Ecto neural progenitor cell (in vitro differentiated cells): ENCODE data around the gene GRAMD1A.
"Not testable (repeated sequence)": the region's sequence is repeated elsewhere in the genome, so short reads cannot be mapped to it uniquely, and the experiment has no call there.

Source experiments
- DNase-seq: peaks from one replicate; pipeline ENCODE4 v3.0.0-alpha.2; 2018; ENCODE audit warnings: low spot score

The GRAMD1A gene

DNA sequence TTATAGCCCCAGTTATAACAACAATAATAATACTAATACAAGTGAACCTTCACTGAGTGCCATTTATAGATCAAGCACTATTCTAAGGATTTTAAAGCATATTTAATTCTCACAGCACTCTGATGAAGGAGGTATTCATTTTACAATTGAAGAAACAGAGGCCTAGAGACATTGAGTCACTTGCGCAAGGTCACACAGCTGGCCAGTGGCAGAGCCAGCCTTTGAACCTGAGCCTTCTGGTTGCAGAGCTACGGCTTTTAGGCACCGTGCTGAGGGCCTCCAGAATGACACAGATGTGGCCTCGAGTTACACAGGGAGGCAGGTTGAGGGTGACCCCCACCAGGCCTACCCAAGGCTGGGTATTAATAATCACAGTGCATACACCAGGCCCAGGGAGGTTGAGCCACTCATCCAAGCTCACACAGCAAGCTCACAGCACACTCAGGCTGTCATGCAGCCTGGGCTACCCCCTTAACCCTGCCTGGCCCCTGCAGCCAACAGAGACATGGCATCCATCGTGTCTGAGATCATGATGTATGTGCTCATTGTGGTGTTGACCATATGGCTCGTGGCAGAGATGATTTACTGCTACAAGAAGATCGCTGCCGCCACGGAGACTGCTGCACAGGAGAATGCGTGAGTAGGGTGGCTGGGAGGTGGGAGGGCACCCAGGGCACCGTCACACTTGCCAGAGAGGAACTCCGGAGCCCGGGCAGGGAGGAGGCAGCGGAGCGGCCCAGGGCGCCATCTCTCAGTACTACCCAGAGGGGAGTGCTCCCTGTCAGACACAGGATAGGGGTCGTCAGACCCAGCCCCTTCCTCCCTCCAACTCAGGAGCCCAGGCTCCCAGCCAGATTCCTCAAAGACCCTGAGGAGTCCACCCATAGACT, 38.7 kb downstream of the GRAMD1A start:
- DNase-seq, result no peak

DNA sequence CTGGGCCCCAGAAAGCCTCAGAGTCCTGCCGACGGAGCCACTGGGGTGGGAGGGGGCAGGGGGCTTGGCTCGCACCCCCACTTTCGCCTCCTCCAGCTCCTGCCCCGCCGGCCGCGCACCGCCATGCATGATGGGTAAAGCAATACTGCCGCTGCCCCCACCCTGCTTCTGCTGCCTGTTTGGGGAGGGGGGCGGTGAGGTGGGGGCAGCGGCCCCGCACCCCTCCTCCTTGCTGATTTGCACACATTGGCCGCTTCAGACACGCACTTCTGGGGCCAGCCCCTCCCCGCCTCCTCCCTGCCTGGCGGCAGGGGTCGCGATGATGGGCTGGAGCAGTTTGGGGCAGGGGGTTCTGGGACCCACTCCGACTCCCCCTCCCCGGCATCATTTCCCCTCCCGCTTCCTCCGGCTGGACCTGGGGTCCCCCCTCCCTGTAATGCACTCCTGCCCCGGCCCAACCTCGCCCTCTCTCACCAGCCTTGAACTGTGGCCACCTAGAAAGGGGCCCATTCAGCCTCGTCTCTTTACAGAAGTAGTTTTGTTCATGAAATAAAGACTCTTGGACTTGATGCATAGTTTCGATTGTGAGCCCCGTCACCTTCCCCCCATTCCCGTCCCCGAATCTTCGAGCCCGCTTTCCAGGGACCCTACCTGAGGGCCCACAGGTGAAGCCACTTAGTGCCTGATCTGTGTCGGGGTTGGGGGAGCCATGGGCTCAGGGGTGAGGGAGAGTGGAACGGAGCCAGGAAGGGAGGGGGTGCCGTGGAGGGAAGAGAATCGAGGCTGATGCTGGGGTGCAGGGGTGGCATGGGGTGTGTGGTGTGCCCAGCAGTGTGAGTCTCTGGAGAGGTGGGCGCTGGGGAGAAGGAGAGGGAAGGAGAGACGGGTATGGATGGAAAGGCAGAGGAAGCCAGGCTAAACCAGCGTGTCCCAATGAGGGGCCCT, 40.0 kb downstream of the GRAMD1A start:
- DNase-seq, result no peak

DNA sequence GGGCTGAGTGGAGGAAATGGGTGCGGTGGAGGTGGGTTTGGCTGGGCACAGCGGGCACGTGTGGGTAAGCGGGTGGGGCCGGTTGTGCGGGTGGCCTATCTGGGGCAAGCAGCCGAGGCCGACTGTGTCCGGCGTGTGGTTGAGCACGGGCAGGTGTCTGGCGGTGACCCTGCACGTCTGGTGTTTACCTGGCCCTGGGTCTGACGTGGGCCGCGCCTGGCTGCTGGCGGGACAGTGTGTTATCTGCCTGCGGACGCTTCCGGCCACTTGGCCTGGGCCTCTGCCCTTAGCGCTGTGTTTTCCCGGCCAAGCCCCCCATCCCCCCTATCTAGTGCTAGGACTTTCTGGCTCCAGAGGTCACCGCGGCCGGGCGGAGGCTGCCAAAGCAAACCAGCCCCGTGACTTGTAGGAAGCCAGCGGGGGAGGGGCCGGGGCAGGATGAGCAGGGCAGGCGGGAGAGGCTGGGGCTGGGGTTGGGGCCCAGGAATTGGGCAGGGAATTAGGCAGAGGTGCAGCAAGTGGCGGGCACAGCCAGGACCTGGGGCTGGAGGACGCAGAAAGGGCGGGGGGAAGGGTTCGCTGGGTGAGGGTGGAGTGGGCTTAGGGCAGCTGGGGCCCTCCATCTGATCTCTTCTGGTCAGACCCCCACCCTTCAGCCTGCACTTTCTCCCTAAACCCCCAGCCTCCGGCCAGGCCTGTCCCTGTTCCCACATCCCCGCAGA, 40.9 kb downstream of the GRAMD1A start:
- DNase-seq, result peak; percentile 77

DNA sequence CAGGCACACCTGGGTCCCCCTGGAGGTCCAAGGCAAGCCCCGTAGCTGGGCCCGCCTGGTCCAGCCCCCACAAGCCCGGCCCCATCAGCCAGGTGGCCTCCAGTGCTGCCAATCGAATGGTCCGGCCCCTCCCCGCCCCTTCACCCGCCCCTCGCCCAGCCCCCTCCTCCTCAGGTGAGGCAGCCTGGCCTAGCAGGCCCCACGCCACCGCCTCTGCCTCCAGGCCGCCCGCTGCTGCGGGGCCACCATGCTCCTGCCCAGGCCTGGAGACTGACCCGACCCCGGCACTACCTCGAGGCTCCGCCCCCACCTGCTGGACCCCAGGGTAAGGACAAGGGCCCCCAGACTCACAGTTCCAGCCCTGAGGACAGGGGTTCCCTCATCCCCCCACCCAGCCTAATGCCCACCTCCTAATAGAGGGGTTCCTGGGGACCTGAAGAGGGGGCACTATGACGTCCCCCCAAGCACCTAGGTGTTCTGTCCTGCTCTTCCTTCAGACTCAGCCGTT, 41.5 kb downstream of the GRAMD1A start, which contains the start of gene HPN:
Gene HPN, plus strand, starts transcription at position 174 of the 508 bp plus-strand sequence. CDS start 786 bp downstream, outside the sequence.
- DNase-seq, result no peak

DNA sequence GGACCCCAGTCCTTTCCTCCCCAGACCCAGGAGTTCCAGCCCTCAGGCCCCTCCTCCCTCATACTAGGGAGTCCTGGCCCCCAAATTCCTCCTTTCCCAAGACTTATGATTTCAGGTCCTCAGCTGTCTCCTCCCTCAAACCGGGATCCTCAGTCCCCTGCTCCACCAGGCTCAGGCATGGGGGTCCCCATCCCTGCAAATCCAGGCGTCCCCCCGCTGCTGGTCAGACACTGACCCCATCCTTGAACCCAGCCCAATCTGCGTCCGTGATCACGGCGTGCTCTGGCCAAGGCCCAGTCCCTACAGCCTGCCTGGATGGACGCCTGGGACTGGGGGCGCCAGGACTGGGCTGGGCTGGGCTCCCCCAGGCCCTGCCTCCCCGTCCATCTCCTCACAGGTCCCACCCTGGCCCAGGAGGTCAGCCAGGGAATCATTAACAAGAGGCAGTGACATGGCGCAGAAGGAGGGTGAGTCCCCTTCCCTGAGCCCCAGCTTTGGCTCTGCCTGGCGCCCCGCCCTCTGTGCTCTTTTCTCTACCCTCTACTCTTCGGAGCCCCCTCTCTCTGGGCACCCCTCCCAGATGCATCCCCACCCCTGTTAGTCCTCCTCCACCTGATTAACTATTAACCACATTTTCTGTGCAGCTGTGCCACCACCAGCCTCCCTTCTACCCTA, 42.1 kb downstream of the GRAMD1A start:
- no peak for DNase-seq

DNA sequence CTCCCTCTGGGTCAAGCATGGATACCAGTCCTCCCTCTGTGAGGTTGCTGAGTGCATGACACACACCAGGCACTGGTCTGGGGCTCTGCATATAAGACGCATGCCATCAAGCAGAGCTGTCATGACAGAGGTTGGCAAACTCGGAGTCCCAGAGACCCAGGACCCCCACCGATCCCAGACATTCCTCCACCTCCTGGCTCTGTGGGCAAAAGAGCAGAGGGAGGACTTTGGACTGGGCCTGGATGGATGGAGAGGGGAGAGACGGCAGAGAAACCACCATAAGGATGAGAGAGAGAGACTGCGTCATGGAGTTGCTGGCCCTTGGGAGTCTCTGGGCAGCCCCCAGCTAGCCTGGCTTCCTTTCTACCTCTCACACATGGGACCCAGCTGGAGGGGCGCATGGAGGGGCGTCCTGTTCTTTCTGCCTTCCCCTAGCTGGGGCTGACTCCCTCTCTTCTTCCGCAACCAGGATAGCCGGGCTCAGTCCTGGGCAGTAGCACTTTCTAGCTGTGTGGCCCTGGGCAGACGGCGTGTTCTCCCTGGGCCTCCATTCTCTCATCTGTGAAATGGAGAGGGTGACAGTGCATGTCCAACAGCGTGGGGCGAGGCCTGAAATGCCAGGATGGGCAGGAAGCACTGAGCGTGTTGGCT, 43.0 kb downstream of the GRAMD1A start:
- no peak for DNase-seq

DNA sequence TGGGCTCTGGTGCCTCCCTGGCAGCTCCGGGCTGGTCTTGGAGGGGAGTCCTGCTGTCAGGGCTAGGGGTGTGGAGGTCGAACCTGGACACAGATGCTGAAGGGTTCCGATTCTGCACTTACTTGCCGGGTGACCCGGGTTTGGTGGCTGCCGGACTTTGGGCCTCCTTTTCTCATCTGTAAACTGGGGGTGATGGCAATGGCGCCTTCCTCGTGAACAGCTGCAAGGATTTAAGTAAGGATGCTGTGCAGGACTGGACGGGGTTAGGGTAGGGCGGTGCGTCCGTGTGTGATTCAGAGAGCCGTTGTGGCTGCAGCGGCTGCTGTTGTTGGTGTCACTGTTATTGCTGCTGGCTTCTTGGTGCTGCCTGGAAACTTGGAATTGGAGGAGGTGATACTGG, 43.8 kb downstream of the GRAMD1A start:
- DNase-seq, result no peak

DNA sequence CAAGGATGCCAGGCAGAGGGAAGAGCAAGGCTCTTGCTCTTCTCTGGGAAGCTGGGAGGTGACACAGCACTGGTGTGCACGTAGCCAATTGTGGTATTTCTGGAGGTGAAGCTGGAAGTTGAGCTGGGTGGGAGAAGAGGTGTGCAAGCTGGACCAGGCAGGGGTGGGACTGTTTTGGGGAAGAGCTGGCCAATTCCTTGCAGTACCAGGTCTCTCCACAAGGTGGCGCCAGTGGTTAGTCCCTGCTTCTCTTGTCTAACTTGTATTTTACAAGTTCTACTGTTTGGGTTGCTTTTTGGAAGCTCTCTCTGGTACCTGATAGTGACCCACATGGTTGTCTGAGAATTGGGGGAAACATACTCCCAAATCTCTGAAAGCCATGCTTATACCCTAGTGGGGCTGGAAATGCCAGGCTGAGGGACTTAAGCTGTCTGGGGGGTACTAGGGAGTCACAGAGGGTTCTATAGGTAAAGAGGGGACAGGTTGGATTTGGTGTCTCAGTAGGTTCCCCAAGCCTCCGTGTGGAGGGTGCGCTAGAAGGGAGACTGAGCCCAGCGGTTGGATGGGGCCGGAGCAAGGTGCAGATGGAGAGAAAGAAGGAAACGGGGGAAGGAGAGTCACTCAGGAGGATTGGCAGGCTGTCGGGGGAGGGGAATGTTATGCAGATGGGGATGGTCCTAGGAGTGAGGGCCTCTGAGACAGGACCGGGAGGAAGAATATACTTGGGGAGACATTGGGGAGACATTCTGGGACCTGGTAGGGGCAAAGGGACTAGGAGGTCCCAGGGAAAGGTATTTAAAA, 44.4 kb downstream of the GRAMD1A start:
- peak; percentile 86 for DNase-seq

DNA sequence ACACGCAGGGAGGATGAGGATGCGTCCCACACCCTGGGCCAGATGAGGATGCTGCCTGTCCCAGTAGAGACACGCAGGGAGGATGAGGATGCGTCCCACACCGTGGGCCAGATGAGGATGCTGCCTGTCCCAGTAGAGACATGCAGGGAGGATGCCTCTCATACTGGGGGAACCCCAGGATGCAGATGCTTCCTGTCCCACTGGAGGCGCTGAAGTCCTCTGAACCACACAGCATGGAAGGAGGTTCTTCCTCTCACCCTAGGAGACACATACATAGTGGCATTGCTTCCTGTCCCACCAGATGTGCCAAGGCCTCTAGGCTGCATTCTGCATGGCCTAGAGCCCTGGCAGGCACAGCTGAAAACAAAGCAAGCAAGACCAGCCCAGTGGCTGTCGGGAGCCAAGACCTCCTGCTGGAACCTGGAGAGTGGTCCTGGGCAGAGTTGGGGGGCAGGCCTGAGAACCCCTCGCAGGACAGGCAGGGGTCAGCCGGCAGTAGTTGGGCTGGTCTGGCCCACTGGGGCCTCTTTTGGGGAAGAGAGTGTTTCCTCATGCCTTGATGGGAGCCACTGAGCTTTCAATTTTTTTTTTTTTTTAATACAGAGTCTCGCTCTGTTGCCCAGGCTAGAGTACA, 45.7 kb downstream of the GRAMD1A start:
- DNase-seq, result no peak

DNA sequence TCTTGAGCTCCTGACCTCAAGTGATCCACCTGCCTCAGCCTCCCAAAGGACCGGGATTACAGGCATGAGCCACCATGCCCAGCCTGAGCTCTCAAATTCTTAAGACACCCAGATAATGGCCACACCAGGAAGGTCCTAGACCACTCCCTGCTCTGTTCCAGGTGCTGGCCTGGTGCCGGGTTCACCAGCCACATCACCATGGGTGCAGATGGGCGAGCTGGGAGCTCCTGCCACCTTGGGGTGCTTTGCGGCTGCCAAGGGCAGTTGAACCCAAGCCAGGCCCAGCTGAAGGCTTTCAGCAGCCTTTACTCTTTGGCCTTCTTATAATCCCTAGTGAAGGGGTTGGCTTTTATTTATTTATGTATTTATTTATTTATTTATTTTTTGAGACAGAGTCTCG, 46.3 kb downstream of the GRAMD1A start:
- no peak for DNase-seq

DNA sequence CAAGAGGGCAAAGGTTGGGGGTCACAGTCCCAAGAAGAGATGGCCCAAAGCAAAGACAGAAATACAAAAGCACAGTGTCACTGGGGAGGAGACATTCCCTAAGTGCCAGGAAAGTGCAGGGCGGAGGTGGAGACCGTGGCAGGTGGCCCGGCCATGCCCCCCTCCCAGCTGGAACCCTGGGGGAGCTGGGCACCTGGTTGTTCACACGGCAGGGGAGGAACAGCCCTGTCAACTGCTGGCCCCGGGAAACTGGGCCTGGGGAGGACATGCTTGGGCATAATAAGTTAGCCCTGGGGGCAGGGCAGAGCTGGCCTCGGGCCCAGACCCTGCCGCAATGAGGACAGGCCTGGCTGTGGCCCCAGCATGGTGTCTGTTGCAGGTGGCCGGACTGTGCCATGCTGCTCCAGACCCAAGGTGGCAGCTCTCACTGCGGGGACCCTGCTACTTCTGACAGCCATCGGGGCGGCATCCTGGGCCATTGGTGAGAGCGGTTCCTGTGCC, 48.8 kb downstream of the GRAMD1A start:
- no peak for DNase-seq

DNA sequence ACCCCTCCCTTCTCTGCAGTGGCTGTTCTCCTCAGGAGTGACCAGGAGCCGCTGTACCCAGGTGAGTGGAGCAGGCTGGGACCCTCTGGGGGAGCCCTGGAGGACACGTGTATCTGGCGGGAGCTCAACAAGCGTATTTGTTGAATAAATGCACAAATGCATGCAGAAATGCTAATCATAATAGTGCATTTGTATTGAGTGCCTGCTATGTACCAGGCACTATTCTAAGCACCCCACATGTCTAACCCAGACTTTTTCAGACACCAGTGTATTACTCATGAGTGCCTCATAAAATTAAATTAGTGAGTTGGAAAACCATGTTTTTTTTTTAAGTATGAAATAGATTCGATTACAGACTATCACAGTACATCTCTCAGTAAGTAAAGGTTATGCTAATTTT, 49.3 kb downstream of the GRAMD1A start:
- no peak for DNase-seq

DNA sequence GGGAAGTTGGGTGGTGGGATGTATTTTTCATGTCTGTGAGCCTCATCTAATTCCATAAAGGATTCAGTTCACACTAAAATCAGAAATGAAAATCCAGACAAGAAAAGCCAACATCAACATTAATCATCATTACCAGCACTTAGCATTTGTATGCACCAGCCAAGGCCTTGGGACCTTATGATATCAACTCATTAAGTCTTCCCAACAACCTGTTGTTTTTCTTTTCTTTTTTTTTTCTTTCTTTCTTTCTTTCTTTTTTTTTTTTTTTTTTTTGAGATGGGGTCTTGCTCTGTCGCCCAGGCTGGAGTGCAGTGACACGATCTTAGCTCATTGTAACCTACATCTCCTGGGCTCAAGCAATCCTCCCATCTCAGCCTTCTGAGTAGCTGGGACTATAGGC, 50.5 kb downstream of the GRAMD1A start:
- DNase-seq, result not testable (repeated sequence)

DNA sequence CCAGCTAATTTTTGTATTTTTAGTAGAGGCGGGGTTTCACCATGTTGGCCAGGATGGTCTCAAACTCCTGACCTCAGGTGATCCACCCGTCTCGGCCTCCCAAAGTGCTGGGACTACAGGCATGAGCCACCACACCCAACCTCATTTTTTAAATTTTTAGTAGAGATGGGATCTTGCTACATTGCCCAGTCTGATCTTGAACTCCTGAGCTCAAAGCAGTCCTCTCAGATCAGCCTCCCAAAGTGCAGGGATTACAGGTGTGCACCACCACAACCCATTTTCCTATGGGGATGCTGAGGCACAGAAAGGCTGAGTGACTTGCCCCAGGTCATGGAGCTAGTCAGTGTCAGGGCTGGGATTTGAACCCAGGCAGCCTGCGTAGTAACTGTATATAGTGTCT, 51.1 kb downstream of the GRAMD1A start:
- not testable (repeated sequence) for DNase-seq

DNA sequence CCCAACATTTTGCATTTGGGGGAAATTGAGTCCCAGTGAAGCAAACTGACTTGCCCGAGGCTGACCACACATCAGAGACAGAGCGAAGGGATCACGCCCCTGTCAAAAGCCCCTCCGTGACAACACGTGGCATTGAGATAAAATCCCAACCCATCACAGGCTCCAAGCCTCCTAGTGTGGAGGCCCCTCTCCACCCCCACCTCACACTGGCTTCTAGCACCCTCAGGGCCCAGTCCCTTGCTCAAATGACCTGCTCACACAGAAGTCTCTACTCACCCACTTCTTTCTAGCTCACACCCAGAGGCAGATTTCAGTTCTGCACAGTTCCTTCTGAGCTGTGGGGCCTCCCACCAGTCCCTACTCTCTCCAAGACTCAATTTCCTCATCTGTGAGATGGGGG, 51.7 kb downstream of the GRAMD1A start:
- no peak for DNase-seq

DNA sequence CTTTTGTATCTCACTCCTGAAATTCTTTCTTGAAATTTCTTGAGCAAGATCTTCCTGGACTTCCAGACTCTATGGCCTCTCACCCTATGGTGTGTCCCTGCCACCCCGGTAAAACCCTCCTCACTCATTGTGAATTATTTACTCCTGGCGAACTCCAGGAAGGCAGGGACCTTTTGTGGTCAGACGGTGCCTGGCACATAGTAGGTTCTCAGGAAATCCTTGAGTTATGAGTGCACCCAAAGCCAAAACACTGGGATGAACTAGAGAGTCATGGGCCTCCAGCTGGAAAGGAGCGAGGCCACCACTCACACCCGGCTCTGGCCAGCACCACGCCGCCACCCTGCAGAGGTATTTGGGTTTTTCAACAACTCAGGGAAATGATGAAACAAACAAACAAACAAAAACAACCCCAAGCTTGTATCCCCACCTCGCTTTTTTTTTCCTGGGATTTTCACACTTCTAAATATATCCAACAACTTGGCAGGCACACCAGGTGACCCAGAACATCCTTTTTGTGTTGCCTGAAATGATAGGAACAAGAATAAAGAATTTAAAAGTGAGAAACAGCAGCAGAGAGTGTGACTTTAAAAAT, 52.6 kb downstream of the GRAMD1A start:
- no peak for DNase-seq

DNA sequence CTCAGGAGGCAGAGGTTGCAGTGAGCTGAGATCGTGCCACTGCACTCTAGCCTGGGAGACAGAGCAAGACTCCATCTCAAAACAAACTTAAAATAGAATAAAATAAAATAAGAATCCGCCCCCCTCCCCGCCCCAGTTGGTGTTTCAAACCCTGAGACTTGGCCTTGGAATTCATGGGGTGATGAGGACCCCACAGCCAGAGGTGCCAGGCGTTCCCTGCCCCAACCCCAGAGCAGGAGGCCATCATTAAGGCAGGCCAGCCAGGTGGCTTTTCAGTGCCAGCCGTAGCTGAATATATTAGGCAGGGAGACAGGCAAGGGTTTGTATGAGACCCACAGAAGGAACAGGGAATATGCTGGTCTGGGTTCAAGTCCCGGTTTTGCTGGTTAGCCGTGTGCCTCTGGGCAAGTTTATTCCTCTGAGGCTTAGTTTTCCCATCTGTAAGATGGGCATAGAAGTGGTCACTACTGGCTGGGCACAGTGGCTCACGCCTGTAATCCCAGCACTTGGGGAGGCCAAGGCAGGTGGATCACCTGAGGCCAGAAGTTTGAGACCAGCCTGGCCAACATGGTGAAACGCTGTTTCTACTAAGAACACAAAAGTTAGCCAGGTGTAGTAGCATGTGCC, 53.7 kb downstream of the GRAMD1A start:
- no peak for DNase-seq

DNA sequence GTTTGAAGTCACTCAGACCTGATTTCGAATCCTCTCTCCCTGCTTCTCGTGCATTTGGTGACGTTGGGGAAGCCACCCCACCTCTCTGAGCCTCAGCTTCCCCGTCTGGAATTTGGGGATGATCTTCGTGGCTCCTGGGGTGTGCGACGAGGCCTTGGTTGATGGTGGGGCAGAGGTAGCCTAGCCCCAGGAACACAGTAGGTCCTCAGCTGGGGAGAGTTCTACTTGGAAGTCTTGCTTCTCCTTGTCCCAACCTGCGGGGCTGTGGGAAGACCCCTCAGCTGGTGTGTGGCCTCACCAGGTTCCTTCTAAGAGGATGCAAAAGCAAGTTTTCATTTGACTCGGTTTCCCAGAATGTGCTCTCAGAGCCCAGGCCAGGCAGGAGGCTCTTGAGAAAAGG, 54.5 kb downstream of the GRAMD1A start:
- DNase-seq, result no peak
